Pons (tissue), 1 donor: Measurements from ENCODE around the gene PRICKLE1.
A peak's percentile ranks its signal among the peaks of the same experiment; 100 is the strongest.

Experiments
- DNase-seq: peaks from one replicate; pipeline ENCODE4 v3.0.0-alpha.2; 2016; ENCODE audit warnings: low spot score

Gene PRICKLE1

GRCh38 chr12:42589465-42590329 lies at the start of gene PRICKLE1:
Gene PRICKLE1, minus strand, starts transcription at chr12:42589746. Its CDS starts 117,230 bp downstream, at chr12:42472516.
- no peak for DNase-seq

GRCh38 chr12:42638697-42639096 lies 49.2 kb upstream of the PRICKLE1 start:
- DNase-seq: no peak

- DNase-seq: no peak
Measured at GRCh38 chr12:42638011-42638410, 48.5 kb upstream of the PRICKLE1 start.

GRCh38 chr12:42636993-42637392 lies 47.4 kb upstream of the PRICKLE1 start:
- no peak for DNase-seq

GRCh38 chr12:42633594-42633993 lies 44.0 kb upstream of the PRICKLE1 start:
- DNase-seq: no peak

GRCh38 chr12:42631513-42631912 lies 42.0 kb upstream of the PRICKLE1 start:
- DNase-seq: peak; percentile 19

GRCh38 chr12:42630314-42630713 lies 40.8 kb upstream of the PRICKLE1 start:
- no peak for DNase-seq

- no peak for DNase-seq
Measured at GRCh38 chr12:42627151-42627550, 37.6 kb upstream of the PRICKLE1 start.

- no peak for DNase-seq
Measured at GRCh38 chr12:42625611-42626010, 36.1 kb upstream of the PRICKLE1 start.

- DNase-seq: no peak
Measured at GRCh38 chr12:42617622-42618021, 28.1 kb upstream of the PRICKLE1 start.

- DNase-seq: no peak
Measured at GRCh38 chr12:42615006-42615405, 25.5 kb upstream of the PRICKLE1 start.

- no peak for DNase-seq
Measured at GRCh38 chr12:42612231-42612613, 22.7 kb upstream of the PRICKLE1 start.

- no peak for DNase-seq
Measured at GRCh38 chr12:42611571-42612230, 22.2 kb upstream of the PRICKLE1 start.

- no peak for DNase-seq
Measured at GRCh38 chr12:42609605-42610004, 20.1 kb upstream of the PRICKLE1 start.

- DNase-seq: no peak
Measured at GRCh38 chr12:42608196-42608825, 18.8 kb upstream of the PRICKLE1 start.

- DNase-seq: no peak
Measured at GRCh38 chr12:42607584-42608058, 18.1 kb upstream of the PRICKLE1 start.

- no peak for DNase-seq
Measured at GRCh38 chr12:42606471-42606870, 16.9 kb upstream of the PRICKLE1 start.

GRCh38 chr12:42605685-42606084 lies 16.1 kb upstream of the PRICKLE1 start:
- no peak for DNase-seq

GRCh38 chr12:42603246-42603990 lies 13.9 kb upstream of the PRICKLE1 start:
- no peak for DNase-seq

- DNase-seq: no peak
Measured at GRCh38 chr12:42593874-42594273, 4.3 kb upstream of the PRICKLE1 start.

- no peak for DNase-seq
Measured at GRCh38 chr12:42590330-42590934, 886 bp upstream of the PRICKLE1 start.
